ENCODE data around the gene TEF. TPM values are rescaled to one million over a fixed set of nuclear protein-coding genes. Genes with fewer than 3 reads are reported as not detected.

TEF gene
- total and polyA plus RNA-seq, 4 donors, result 5.7 to 16.2 (median 10.2) TPM

GRCh38 chr22:41397143-41397811 is 15.5 kb downstream of the TEF start:
- DNase-seq (ENCODE audit: low spot score), result peak; percentile 57
- Histone ChIP-seq H3K4me3 (ENCODE audit: low read depth in 1 of 3, low read length in 3 of 3) (peak overlapping the region in 1 of 3 donors; percentile 15), H3K27ac (ENCODE audit: low read depth in 1 of 2, low read length in 2 of 2) (peak overlapping the region; percentile 77 to 98), H3K4me1 (ENCODE audit: control insufficient read depth in 4 of 4, insufficient read depth in 4 of 4, low read length in 3 of 4) (peaks cover 12 to 65% (median 57%) of the 10 kb centered on the region in 4 donors), H3K27me3 (ENCODE audit: control insufficient read depth in 4 of 4, insufficient read depth in 4 of 4, low read length in 3 of 4) (no peaks in the 10 kb centered on the region), H3K9ac (ENCODE audit: low read depth in 1 of 2, low read length in 2 of 2) (peak overlapping the region in 1 of 2 donors; percentile 94), H3K9me3 (ENCODE audit: control insufficient read depth in 4 of 4, low read length in 3 of 4) (no peaks in the 10 kb centered on the region), H3K36me3 (ENCODE audit: control insufficient read depth in 4 of 4, insufficient read depth in 3 of 4, low read depth in 1 of 4, low read length in 3 of 4) (peaks cover 0 to 28% (median 8%) of the 10 kb centered on the region in 4 donors)
- WGBS, result 28% methylated on average over 19 of the region's 19 CpGs
- TF ChIP-seq RAD21 (IDR thresholded peaks at IDR 0.05) (peak; percentile 14 to 49), FOXA2 (IDR thresholded peaks at IDR 0.05) (peak; percentile 92), JUND (IDR thresholded peaks at IDR 0.05) (peak; percentile 81), ZBTB33 (IDR thresholded peaks at IDR 0.05) (peak; percentile 61), YY1 (IDR thresholded peaks at IDR 0.05) (peak; percentile 81), EGR1 (IDR thresholded peaks at IDR 0.05; ENCODE audit: low read depth in 2 of 2) (peak in 1 of 2 donors; percentile 17), GABPA (IDR thresholded peaks at IDR 0.05 in 1 of 2, conservative IDR thresholded peaks at IDR 0.05 in 1 of 2) (peak in 1 of 2 donors; percentile 37), SP1 (IDR thresholded peaks at IDR 0.05) (peak; percentile 98), HNF4A (conservative IDR thresholded peaks at IDR 0.05) (peak; percentile 91 to 93), FOXA1 (IDR thresholded peaks at IDR 0.05) (peak; percentile 92), NR2F2 (IDR thresholded peaks at IDR 0.05) (peak; percentile 80), TAF1 (conservative IDR thresholded peaks at IDR 0.05) (no peak), REST (IDR thresholded peaks at IDR 0.05) (peak; percentile 70), RXRA (IDR thresholded peaks at IDR 0.05) (peak; percentile 97 to 98), HNF4G (IDR thresholded peaks at IDR 0.05) (peak; percentile 67)
- TF ChIP-seq, protein P1, sequence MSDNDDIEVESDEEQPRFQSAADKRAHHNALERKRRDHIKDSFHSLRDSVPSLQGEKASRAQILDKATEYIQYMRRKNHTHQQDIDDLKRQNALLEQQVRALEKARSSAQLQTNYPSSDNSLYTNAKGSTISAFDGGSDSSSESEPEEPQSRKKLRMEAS (IDR thresholded peaks at IDR 0.05), result peak; percentile 62
- TF ChIP-seq, protein P2, sequence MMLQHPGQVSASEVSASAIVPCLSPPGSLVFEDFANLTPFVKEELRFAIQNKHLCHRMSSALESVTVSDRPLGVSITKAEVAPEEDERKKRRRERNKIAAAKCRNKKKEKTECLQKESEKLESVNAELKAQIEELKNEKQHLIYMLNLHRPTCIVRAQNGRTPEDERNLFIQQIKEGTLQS (IDR thresholded peaks at IDR 0.05), result no peak
- TF ChIP-seq, protein P3, sequence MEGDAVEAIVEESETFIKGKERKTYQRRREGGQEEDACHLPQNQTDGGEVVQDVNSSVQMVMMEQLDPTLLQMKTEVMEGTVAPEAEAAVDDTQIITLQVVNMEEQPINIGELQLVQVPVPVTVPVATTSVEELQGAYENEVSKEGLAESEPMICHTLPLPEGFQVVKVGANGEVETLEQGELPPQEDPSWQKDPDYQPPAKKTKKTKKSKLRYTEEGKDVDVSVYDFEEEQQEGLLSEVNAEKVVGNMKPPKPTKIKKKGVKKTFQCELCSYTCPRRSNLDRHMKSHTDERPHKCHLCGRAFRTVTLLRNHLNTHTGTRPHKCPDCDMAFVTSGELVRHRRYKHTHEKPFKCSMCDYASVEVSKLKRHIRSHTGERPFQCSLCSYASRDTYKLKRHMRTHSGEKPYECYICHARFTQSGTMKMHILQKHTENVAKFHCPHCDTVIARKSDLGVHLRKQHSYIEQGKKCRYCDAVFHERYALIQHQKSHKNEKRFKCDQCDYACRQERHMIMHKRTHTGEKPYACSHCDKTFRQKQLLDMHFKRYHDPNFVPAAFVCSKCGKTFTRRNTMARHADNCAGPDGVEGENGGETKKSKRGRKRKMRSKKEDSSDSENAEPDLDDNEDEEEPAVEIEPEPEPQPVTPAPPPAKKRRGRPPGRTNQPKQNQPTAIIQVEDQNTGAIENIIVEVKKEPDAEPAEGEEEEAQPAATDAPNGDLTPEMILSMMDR (IDR thresholded peaks at IDR 0.05; ENCODE audit: low read depth, low read length, missing input control), result no peak
